Renal pelvis (tissue), 4 donors: Measurements from ENCODE around the gene ARHGEF1. TPM values are rescaled to one million over a fixed set of nuclear protein-coding genes. Genes with fewer than 3 reads are reported as not detected.

Experiments
- DNase-seq: peaks from one replicate; pipeline ENCODE4 v3.0.0-alpha.2; 2013
- polyA plus RNA-seq, 3 donors: library from polyadenylated mRNA; unstranded; fragments of 120-200 nt; gene quantifications; one replicate each; pipeline ENCODE4 v1.2.1, GENCODE V29; 2013; ENCODE audit not compliant: insufficient read length in 3 of 3

ARHGEF1 gene
- polyA plus RNA-seq, 3 donors, result 51.4 to 61.0 (median 54.1) TPM

- DNase-seq, result no peak
Observed at GRCh38 chr19:41945135-41945766, 62.3 kb downstream of the ARHGEF1 start.

- DNase-seq, result no peak
Observed at GRCh38 chr19:41947091-41947490, 64.1 kb downstream of the ARHGEF1 start.

GRCh38 chr19:41951686-41952172 is 68.7 kb downstream of the ARHGEF1 start:
- peak; percentile 57 for DNase-seq

GRCh38 chr19:41955521-41955920 is 72.5 kb downstream of the ARHGEF1 start:
- DNase-seq, result no peak

GRCh38 chr19:41956621-41957020 is 73.6 kb downstream of the ARHGEF1 start:
- no peak for DNase-seq

Other genes with a start within 250 kb of the ARHGEF1 start
- not detected for gene CEACAM7, start 194.9 kb upstream of the ARHGEF1 start, polyA plus RNA-seq
- gene CEACAM5, start 174.6 kb upstream of the ARHGEF1 start, polyA plus RNA-seq, result under 1 TPM in 2 of 3 donors, not detected in 1; 0.13 to 0.14 TPM
- gene CEACAM6, start 127.7 kb upstream of the ARHGEF1 start, polyA plus RNA-seq, result under 1 TPM; 0.17 to 0.35 (median 0.31) TPM
- under 1 TPM in 2 of 3 donors, not detected in 1; 0.12 to 0.23 TPM for gene CEACAM3, start 86.6 kb upstream of the ARHGEF1 start, polyA plus RNA-seq
- not detected for gene LYPD4, start 38.5 kb upstream of the ARHGEF1 start, polyA plus RNA-seq
- not detected for gene DMRTC2, start 38.1 kb upstream of the ARHGEF1 start, polyA plus RNA-seq
- gene RPS19, start 22.9 kb upstream of the ARHGEF1 start, polyA plus RNA-seq, result 1,000 to 10,000 TPM; 1,296 to 1,888 (median 1,672) TPM
- gene CD79A, start 5.9 kb upstream of the ARHGEF1 start, polyA plus RNA-seq, result 1 to 10 TPM in 1 of 3 donors, under 1 TPM in 2; 0.39 to 1.1 (median 0.81) TPM
- gene ERFL, start 45.3 kb downstream of the ARHGEF1 start, polyA plus RNA-seq, result under 1 TPM in 1 of 3 donors, not detected in 2; 0.09 TPM
- 10 to 100 TPM; 80.8 to 91.6 (median 82.6) TPM for gene RABAC1, start 76.1 kb downstream of the ARHGEF1 start, polyA plus RNA-seq
- 1 to 10 TPM in 1 of 3 donors, under 1 TPM in 2; 0.10 to 1.4 (median 0.65) TPM for gene ATP1A3, start 111.0 kb downstream of the ARHGEF1 start, polyA plus RNA-seq
- 10 to 100 TPM; 24.1 to 30.6 (median 30.5) TPM for gene GRIK5, start 187.0 kb downstream of the ARHGEF1 start, polyA plus RNA-seq
- gene ZNF574, start 193.0 kb downstream of the ARHGEF1 start, polyA plus RNA-seq, result 10 to 100 TPM; 16.2 to 21.0 (median 20.6) TPM
- gene POU2F2, start 249.3 kb downstream of the ARHGEF1 start, polyA plus RNA-seq, result 1 to 10 TPM in 2 of 3 donors, under 1 TPM in 1; 0.58 to 1.2 (median 1.2) TPM